ENCODE measurements around the gene ZMPSTE24.

ZMPSTE24 gene

DNA sequence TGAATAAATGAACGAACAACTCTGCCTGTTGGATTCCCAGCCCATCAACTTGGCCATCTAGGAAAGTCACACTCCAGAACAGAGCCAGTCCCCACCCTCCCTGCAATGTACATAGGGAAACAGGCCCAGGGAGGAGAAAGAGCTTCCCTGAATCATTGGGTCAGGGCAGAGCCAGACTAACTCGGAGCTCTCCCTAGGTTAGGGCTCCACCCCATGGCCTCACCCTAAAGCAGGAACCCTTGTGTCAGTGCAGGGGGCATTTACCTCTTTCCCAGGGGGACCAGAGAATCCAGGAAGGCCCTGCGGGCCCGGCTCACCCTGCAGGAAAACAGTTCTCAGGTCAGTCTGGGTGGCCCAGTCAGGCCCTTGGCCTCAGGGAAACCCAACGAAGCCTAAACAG is 47.4 kb downstream of the ZMPSTE24 start:
- DNase-seq (ENCODE audit: low read depth in 3 of 3) = no peak

DNA sequence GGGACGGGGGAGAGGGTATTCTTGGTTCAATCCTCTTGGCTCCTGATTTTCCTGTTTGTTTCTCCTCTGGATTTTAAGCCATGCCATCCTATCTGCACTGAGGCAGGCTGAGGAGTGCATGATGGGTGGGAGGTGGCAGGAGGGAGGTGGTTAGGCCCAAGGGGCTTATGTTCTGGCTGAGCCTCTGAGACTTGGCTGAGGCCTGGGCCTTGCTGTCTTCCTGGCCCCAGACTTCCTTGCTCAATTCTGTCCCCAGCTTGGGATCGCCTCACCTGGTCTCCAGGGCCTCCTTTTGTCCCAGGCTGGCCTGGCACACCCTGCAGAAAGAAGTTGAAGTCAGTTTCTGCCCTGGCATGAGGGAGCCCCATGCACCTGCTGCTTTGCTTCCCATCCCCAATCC is 47.8 kb downstream of the ZMPSTE24 start:
- DNase-seq (ENCODE audit: low read depth in 3 of 3) = no peak

DNA sequence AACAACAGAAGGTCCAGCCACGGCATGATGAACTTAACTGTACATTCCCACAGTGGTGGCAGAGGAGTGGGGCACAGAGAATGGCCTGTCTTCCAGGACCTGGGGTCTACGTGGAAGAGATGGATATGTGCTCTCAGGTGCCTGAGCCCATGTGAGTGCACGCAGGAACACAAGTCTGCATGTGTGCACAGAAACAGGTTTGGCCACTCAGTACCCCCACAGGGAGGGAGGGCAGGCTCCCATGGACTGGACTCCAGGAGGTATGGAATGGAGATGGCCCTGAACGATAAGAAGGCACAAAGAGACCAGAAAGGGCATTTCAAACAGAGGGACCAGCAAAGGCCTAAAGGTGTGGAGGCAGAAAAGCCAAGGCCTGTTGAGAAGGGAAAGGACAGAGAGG is 48.3 kb downstream of the ZMPSTE24 start:
- no peak for DNase-seq (ENCODE audit: low read depth in 3 of 3)

DNA sequence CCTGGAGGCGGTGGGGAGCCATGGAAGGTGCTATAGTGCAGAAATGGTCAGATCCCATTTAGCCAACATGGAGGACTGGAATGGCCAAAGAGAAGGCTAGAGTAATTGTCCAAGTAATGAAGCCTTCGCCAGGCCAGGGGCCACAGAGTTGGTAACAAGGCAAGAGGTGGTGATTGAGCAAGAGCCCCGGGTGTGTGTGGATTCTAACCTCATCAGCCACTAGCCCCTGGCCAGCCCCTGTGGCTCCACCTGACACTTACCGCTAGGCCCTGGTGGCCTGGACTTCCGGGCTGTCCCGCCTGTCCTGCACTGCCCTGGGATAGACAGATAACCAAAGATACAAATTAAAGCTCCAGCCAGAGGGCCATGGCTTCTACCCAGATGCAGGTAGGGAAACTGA is 49.1 kb downstream of the ZMPSTE24 start:
- DNase-seq (ENCODE audit: low read depth in 3 of 3) = no peak

GRCh38 chr1:40308036-40308727 is 50.1 kb downstream of the ZMPSTE24 start:
- DNase-seq (ENCODE audit: low read depth in 3 of 3) = no peak

- DNase-seq (ENCODE audit: low read depth in 3 of 3) = no peak
These were observed 51.5 kb downstream of the ZMPSTE24 start for GRCh38 chr1:40309374-40310128.

- DNase-seq (ENCODE audit: low read depth in 3 of 3) = no peak
These were observed 52.1 kb downstream of the ZMPSTE24 start for GRCh38 chr1:40310129-40310461.

GRCh38 chr1:40310983-40311642 is 53.1 kb downstream of the ZMPSTE24 start:
- DNase-seq (ENCODE audit: low read depth in 3 of 3) = no peak

- no peak for DNase-seq (ENCODE audit: low read depth in 3 of 3)
These were observed 53.7 kb downstream of the ZMPSTE24 start for GRCh38 chr1:40311692-40312091.

GRCh38 chr1:40312238-40313205 is 54.5 kb downstream of the ZMPSTE24 start:
- no peak for DNase-seq (ENCODE audit: low read depth in 3 of 3)

DNA sequence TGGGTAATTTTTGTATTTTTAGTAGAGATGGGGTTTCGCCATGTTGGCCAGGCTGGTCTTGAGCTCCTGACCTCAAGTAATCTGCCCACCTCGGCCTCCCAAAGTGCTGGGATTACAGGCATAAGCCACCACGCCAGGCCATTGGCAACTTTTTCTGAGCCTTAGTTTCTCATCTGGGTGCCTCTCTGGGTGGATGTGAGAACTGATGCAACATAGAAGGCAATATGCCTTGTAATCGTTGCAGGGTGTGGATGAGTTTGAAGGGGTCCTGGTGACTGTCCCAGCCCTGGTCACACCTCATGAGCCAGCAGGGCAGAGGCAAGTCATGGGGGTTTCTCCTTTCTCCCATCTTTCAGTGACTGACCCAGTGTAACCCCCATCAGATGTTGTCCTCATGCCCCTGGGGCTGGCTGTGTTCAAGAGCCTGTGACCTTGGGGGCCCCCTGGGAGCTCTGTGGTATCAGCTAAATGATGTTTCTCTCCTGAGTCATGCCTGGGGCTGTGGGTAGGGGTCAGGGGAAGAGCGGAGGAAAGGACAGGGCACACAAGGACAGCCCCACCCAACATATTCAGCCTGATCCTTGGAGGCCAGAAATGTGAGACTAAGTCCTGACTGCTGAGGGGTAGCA is 55.4 kb downstream of the ZMPSTE24 start:
- DNase-seq (ENCODE audit: low read depth in 3 of 3) = no peak

DNA sequence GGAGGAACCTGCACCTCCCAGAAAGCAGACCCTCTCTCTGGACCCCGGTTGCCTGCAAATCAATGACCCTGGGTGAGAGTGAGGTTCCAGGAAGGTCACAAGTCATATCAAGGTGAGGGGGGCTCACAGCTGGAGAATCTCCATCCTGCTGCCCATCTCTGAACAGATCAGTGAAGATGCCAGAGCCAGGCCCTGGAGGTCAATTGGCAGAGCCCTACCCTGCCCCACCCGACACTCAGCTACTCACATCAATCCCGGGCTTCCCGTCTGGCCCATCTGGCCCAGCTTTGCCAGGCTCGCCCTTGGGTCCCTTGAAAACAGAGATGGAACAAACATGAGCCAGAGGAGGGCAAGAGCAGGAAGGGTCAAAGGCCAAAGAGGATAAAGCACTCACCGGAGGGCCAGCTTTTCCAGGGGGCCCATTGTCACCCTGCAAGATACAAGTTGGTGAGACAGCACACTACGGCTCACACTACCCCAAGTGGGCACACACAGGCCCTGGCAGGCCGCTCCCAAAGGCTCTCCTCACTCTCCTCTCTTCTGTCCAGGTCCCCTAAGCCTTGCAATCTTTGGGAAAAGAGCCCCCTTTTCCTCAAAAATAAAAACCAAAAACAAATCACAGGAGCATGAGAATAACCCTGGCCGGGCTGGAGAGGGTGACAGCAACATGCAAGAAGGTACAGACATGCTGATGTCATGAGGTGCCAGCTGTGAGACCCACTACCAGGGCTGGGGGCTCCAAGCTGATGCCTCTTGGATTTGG is 56.1 kb downstream of the ZMPSTE24 start:
- DNase-seq (ENCODE audit: low read depth in 3 of 3) = no peak

DNA sequence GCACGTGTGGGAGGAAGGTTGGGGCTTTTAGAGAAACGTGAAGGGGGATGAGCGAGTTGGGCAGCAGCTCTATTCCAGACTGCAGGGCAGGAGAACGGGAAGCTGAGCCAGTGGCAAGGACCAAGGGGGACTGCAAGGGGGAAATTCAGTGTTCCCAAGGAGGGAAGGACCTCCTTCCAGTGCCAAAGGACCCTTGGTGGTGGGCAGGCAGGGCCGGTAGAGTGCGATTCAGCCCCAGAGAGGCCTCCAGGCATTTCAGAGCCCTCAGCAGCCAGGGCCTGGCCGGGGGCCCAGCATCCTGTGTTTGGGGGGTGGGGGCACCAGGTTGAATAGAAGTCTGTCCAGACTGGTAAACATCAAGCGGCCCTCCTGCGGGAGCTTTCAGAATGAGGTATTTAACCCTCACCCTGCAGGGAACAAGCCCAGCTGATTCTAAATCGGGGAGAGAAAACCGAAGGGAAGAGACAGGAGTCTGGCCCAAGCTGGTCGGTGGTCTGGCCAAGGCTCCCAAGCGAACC is 56.7 kb downstream of the ZMPSTE24 start:
- no peak for DNase-seq (ENCODE audit: low read depth in 3 of 3)

- peak; percentile 63 to 74 (median 70) for DNase-seq (ENCODE audit: low read depth in 3 of 3)
These were observed 57.3 kb downstream of the ZMPSTE24 start for GRCh38 chr1:40315239-40315794.

- no peak for DNase-seq (ENCODE audit: low read depth in 3 of 3)
These were observed 58.0 kb downstream of the ZMPSTE24 start for GRCh38 chr1:40315795-40316594.

DNA sequence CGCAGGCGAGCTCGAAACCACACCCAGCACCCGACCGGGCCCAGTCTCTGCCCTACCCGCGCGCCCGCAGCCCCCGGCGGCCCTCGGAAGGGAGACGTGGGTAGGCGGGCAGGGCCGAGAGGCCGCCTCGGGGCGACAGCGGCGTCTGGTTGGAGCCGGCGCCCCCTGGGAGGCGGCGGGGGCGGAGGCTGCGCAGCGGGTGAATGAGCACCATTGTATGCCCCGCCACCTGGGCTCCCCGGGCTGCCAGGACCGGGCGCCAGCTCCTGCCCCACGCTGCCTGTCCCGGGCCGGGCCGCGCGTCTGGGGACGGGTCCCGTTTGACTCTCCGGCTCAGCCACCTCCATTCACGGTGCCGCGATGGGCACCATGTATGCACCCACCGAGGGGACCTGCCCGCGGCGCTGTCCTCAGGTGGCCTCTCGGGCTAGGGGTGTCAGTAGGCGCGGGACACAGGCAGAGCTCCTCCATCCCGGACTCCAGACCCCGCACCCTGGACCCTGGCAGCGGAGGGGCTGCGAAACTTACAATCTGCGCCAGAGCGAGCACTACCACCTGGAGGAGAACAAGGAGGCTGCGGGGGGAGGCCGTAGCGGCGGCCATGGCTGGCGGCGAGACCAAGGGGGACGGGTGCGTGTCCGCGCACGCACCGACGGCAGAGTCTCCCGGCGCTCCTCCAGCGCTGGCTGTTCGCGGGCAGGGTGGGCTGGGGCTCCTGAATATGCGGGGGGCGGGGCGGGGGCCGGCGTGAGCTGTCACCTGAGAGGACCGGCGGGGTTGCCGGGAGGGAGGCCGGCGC is 58.8 kb downstream of the ZMPSTE24 start, which contains the start of gene COL9A2:
TSS of gene COL9A2 (minus strand) at position 692 of the 799 bp plus-strand sequence. CDS start at position 603, 89 bp downstream.
- peak; percentile 31 to 35 (median 31) for DNase-seq (ENCODE audit: low read depth in 3 of 3)

GRCh38 chr1:40317394-40318074 is 59.5 kb downstream of the ZMPSTE24 start:
- no peak for DNase-seq (ENCODE audit: low read depth in 3 of 3)

DNA sequence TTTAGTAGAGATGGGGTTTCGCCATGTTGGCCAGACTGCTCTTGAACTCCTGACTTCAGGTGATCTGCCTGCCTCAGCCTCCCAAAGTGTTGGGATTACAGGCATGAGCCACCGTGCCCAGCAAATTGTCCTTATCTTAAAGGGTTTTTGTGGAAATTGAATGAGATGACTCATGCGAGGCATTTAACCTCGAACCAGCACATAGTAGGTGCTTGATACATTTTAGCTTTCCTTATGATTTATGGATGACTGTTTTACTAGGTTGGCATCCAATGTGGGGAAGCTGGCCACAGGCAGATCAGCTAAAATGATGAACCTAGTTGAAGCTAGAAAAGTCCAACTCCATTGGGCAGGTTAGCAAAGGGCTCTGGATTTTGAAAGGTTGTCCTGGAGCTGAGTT is 60.4 kb downstream of the ZMPSTE24 start:
- DNase-seq (ENCODE audit: low read depth in 3 of 3) = no peak

All from stimulated activated CD4-positive, alpha-beta T cell treated with anti-CD3 and anti-CD28 coated beads, TNF-alpha, amount 100 ng/mL, for 4 hours (primary cell).